ENCODE data around the gene DIO2.

Gene DIO2

GRCh38 chr14:80211153-80212022 is at the start of gene DIO2:
Gene DIO2 (minus strand): TSS chr14:80211504. CDS start chr14:80211472, 32 bp downstream.
- DNase-seq (ENCODE audit: low read depth in 1 of 2, low spot score in 1 of 2), result no peak

- no peak for DNase-seq (ENCODE audit: low read depth in 1 of 2, low spot score in 1 of 2)
Measured at GRCh38 chr14:80260645-80261044, 49.3 kb upstream of the DIO2 start.

- no peak for DNase-seq (ENCODE audit: low read depth in 1 of 2, low spot score in 1 of 2)
Measured at GRCh38 chr14:80239631-80240030, 28.3 kb upstream of the DIO2 start.

GRCh38 chr14:80237143-80237542 is 25.8 kb upstream of the DIO2 start:
- DNase-seq (ENCODE audit: low read depth in 1 of 2, low spot score in 1 of 2), result no peak

GRCh38 chr14:80233470-80234089 is 22.3 kb upstream of the DIO2 start:
- DNase-seq (ENCODE audit: low read depth in 1 of 2, low spot score in 1 of 2), result no peak

- DNase-seq (ENCODE audit: low read depth in 1 of 2, low spot score in 1 of 2), result no peak
Measured at GRCh38 chr14:80231702-80232101, 20.4 kb upstream of the DIO2 start.

- DNase-seq (ENCODE audit: low read depth in 1 of 2, low spot score in 1 of 2), result no peak
Measured at GRCh38 chr14:80223696-80224465, 12.6 kb upstream of the DIO2 start.

GRCh38 chr14:80216818-80217217 is 5.5 kb upstream of the DIO2 start:
- no peak for DNase-seq (ENCODE audit: low read depth in 1 of 2, low spot score in 1 of 2)

GRCh38 chr14:80215756-80216581 is 4.7 kb upstream of the DIO2 start:
- DNase-seq (ENCODE audit: low read depth in 1 of 2, low spot score in 1 of 2), result no peak

GRCh38 chr14:80215081-80215480 is 3.8 kb upstream of the DIO2 start:
- DNase-seq (ENCODE audit: low read depth in 1 of 2, low spot score in 1 of 2), result no peak

GRCh38 chr14:80213602-80214001 is 2.3 kb upstream of the DIO2 start:
- DNase-seq (ENCODE audit: low read depth in 1 of 2, low spot score in 1 of 2), result no peak

GRCh38 chr14:80212023-80212397 is 706 bp upstream of the DIO2 start:
- DNase-seq (ENCODE audit: low read depth in 1 of 2, low spot score in 1 of 2), result no peak

GRCh38 chr14:80208461-80208860 is 2.8 kb downstream of the DIO2 start:
- no peak for DNase-seq (ENCODE audit: low read depth in 1 of 2, low spot score in 1 of 2)

- no peak for DNase-seq (ENCODE audit: low read depth in 1 of 2, low spot score in 1 of 2)
Measured at GRCh38 chr14:80206351-80207080, 4.8 kb downstream of the DIO2 start.

- DNase-seq (ENCODE audit: low read depth in 1 of 2, low spot score in 1 of 2), result no peak
Measured at GRCh38 chr14:80202888-80203562, 8.3 kb downstream of the DIO2 start.

- DNase-seq (ENCODE audit: low read depth in 1 of 2, low spot score in 1 of 2), result no peak
Measured at GRCh38 chr14:80200093-80200492, 11.2 kb downstream of the DIO2 start.

GRCh38 chr14:80188571-80188970 is 22.7 kb downstream of the DIO2 start:
- DNase-seq (ENCODE audit: low read depth in 1 of 2, low spot score in 1 of 2), result no peak

GRCh38 chr14:80186301-80186800 is 25.0 kb downstream of the DIO2 start:
- no peak for DNase-seq (ENCODE audit: low read depth in 1 of 2, low spot score in 1 of 2)

GRCh38 chr14:80176893-80177292 is 34.4 kb downstream of the DIO2 start:
- no peak for DNase-seq (ENCODE audit: low read depth in 1 of 2, low spot score in 1 of 2)

Measured in stimulated activated CD4-positive, alpha-beta T cell treated with anti-CD3 and anti-CD28 coated beads, Interleukin-15, amount 100 ng/mL, for 1 hour (primary cell).